T-cell (primary cell): Measurements from ENCODE around the gene VNN1. TPM values are rescaled to one million over a fixed set of nuclear protein-coding genes. Genes with fewer than 3 reads are reported as not detected.
A peak's percentile ranks its signal among the peaks of the same experiment; 100 is the strongest.

Experiments
- ATAC-seq, 4 experiments: fragments of 200-7000 bp in 3 of 4; fragments of 150-1000 bp in 1 of 4; cut with Tn5 transposase; replicated peaks in 1 of 4; 1 replicate in 3 of 4; 2 replicates in 1 of 4; pipeline ENCODE4 v1.10.0; 2021; ENCODE audit warnings: moderate library complexity in 3 of 4, mild to moderate bottlenecking in 2 of 4, moderate number of reproducible peaks in 1 of 4
- CTCF ChIA-PET, 2 donors: fragments of 300-600 bp; sonication (Branson Sonifier 250); formaldehyde crosslinking; loops; one replicate each; lab custom pipeline; 2022; ENCODE audit warnings: antibody characterized with exemption in 2 of 2; lab: Charles Lee
- POLR2A ChIA-PET, 2 donors: fragments of 300-600 bp; sonication (Branson Sonifier 250); formaldehyde crosslinking; loops; one replicate each; lab custom pipeline; 2022; ENCODE audit warnings: antibody characterized with exemption in 2 of 2; lab: Charles Lee
- DNase-seq, 35 experiments: peaks; one replicate each; pipeline versions ENCODE4 v3.0.0 to v3.0.0-alpha.2; 2013 to 2023
- H3K27ac ChIP-seq: one replicate; pipeline ENCODE4 v1.5.1; 2013; ENCODE audit warnings: low read length
- H3K27me3 ChIP-seq, 2 experiments: replicated peaks in 1 of 2; 1 replicate in 1 of 2; 2 replicates in 1 of 2; pipeline versions ENCODE4 v1.6.1 to v1.7.0; 2013; ENCODE audit warnings: low read length in 1 of 2, mixed read lengths in 1 of 2; ENCODE audit not compliant: control insufficient read depth in 2 of 2, insufficient read depth in 2 of 2; ENCODE audit errors: extremely low read depth in 1 of 2
- H3K36me3 ChIP-seq, 2 donors: 1 replicate in 1 of 2; 2 replicates in 1 of 2; pipeline versions ENCODE4 v1.6.1 to v1.7.0; 2013; ENCODE audit warnings: low read length in 1 of 2; ENCODE audit not compliant: control insufficient read depth in 2 of 2, insufficient read depth in 1 of 2; ENCODE audit errors: extremely low read depth in 1 of 2
- H3K4me1 ChIP-seq, 2 experiments: 1 replicate in 1 of 2; 2 replicates in 1 of 2; pipeline versions ENCODE4 v1.6.1 to v1.7.0; 2013; ENCODE audit warnings: low read length in 2 of 2, mixed read lengths in 1 of 2; ENCODE audit not compliant: insufficient read depth in 2 of 2, control insufficient read depth in 1 of 2; ENCODE audit errors: extremely low read depth in 1 of 2
- H3K4me3 ChIP-seq, 2 donors: 1 replicate in 1 of 2; 2 replicates in 1 of 2; pipeline versions ENCODE4 v1.5.1 to v1.7.0; 2013; ENCODE audit warnings: mild to moderate bottlenecking in 2 of 2, low read length in 1 of 2, moderate library complexity in 1 of 2; ENCODE audit not compliant: control insufficient read depth in 1 of 2; ENCODE audit errors: extremely low read depth in 1 of 2
- H3K9me3 ChIP-seq: 2 replicates; pipeline ENCODE4 v1.7.0; 2013
- H3K27ac Mint-ChIP-seq, 2 donors: one replicate each; pipeline ENCODE4 v1.8.0; 2020 to 2021; ENCODE audit warnings: mild to moderate bottlenecking in 2 of 2, mixed read lengths in 2 of 2
- H3K27me3 Mint-ChIP-seq, 2 donors: one replicate each; pipeline ENCODE4 v1.8.0; 2021 to 2022; ENCODE audit warnings: mixed read lengths in 2 of 2
- H3K36me3 Mint-ChIP-seq: one replicate; pipeline ENCODE4 v1.8.0; 2021; ENCODE audit warnings: mixed read lengths
- H3K4me1 Mint-ChIP-seq, 3 donors: one replicate each; pipeline ENCODE4 v1.8.0; 2020 to 2022; ENCODE audit warnings: mixed read lengths in 3 of 3, mild to moderate bottlenecking in 1 of 3
- H3K4me3 Mint-ChIP-seq, 3 donors: one replicate each; pipeline ENCODE4 v1.8.0; 2020 to 2022; ENCODE audit warnings: mild to moderate bottlenecking in 3 of 3, mixed read lengths in 3 of 3, moderate library complexity in 3 of 3
- H3K9me3 Mint-ChIP-seq, 3 donors: one replicate each; pipeline ENCODE4 v1.8.0; 2020 to 2022; ENCODE audit warnings: mixed read lengths in 3 of 3
- WGBS: methylation state at CpG from one replicate; pipeline ENCODE4 v1.1.5; 2013; ENCODE audit warnings: missing lambda C conversion rate; ENCODE audit not compliant: insufficient coverage; 5-methylcytosine and 5-hydroxymethylcytosine counted together
- total RNA-seq, 35 experiments: library from RNA in 6 of 35; stranded (reverse) in 6 of 35; fragments of 120-200 nt in 1 of 35; gene quantifications; one replicate each; pipeline versions ENCODE4 v1.2.1 to v1.2.4 and lab custom pipeline; 2013 to 2026

The VNN1 gene
- total RNA-seq, 5 donors from 2014 or later (not counting 1 experiment from before 2014, with no cell fraction given) = not detected

- ChIA-PET POLR2A (no interaction called here), CTCF (no interaction called here)
- Mint-ChIP-seq H3K27me3 (no peaks in the 10 kb centered on the region), H3K36me3 (peaks cover 58% of the 10 kb centered on the region), H3K27ac (peak overlapping the region; percentile 57 to 72), H3K4me3 (peak overlapping the region in 1 of 3 donors; percentile 24), H3K9me3 (no peaks in the 10 kb centered on the region), H3K4me1 (peaks cover 18 to 24% (median 21%) of the 10 kb centered on the region in 3 donors)
- H3K27me3 ChIP-seq = no peaks in the 10 kb centered on the region
- peaks cover 12 to 41% of the 10 kb centered on the region in 2 donors for H3K36me3 ChIP-seq
- H3K4me3 ChIP-seq = no peak overlapping the region
- peak overlapping the region; percentile 25 for H3K27ac ChIP-seq
- H3K4me1 ChIP-seq = peaks cover 0 to 3% of the 10 kb centered on the region in 2 experiments
- ATAC-seq (peak in 1 of 4 experiments; percentile 30), DNase-seq (no peak)
- no peaks in the 10 kb centered on the region for H3K9me3 ChIP-seq
- WGBS = no CpG with 5 or more reads among the region's 4 CpGs
These were observed 37.5 kb upstream of the VNN1 start for GRCh38 chr6:132751306-132751705.

GRCh38 chr6:132750455-132751248 lies 36.8 kb upstream of the VNN1 start:
- H3K4me1 ChIP-seq = peaks cover 0 to 3% of the 10 kb centered on the region in 2 experiments
- peak overlapping the region; percentile 57 to 72 for H3K27ac Mint-ChIP-seq
- H3K4me3 ChIP-seq = no peak overlapping the region
- no peaks in the 10 kb centered on the region for H3K9me3 Mint-ChIP-seq
- H3K27me3 ChIP-seq = no peaks in the 10 kb centered on the region
- peaks cover 62% of the 10 kb centered on the region for H3K36me3 Mint-ChIP-seq
- peak overlapping the region in 2 of 3 donors; percentile 11 to 24 for H3K4me3 Mint-ChIP-seq
- H3K36me3 ChIP-seq = peaks cover 13 to 40% of the 10 kb centered on the region in 2 donors
- no peak for DNase-seq
- ATAC-seq = no peak
- peaks cover 18 to 24% (median 21%) of the 10 kb centered on the region in 3 donors for H3K4me1 Mint-ChIP-seq
- 42% methylated on average over 4 of the region's 8 CpGs for WGBS
- H3K9me3 ChIP-seq = no peaks in the 10 kb centered on the region
- H3K27ac ChIP-seq = peak overlapping the region; percentile 25
- no peaks in the 10 kb centered on the region for H3K27me3 Mint-ChIP-seq
- CTCF ChIA-PET = interaction anchor here in 1 of 2 donors (0.6 kb wide), 1 partner anchor 816 kb away, joined by 3 read pairs; no protein-coding TSS in a partner anchor
- POLR2A ChIA-PET = interaction anchor here in 1 of 2 donors (0.6 kb wide), 1 partner anchor 1292 kb away, joined by 3 read pairs; no protein-coding TSS in a partner anchor

- Histone ChIP-seq H3K9me3 (no peaks in the 10 kb centered on the region), H3K27me3 (no peaks in the 10 kb centered on the region), H3K36me3 (peaks cover 19 to 45% of the 10 kb centered on the region in 2 donors), H3K4me3 (no peak overlapping the region), H3K27ac (no peak overlapping the region), H3K4me1 (peaks cover 0 to 3% of the 10 kb centered on the region in 2 experiments)
- Mint-ChIP-seq H3K27me3 (no peaks in the 10 kb centered on the region), H3K4me3 (no peak overlapping the region), H3K4me1 (peaks cover 18 to 24% (median 21%) of the 10 kb centered on the region in 3 donors), H3K27ac (peak overlapping the region; percentile 24 to 84), H3K36me3 (peaks cover 72% of the 10 kb centered on the region), H3K9me3 (peaks cover 0 to 3% (median 2%) of the 10 kb centered on the region in 3 donors)
- no peak for DNase-seq
- POLR2A ChIA-PET = interaction anchor here in 1 of 2 donors (0.7 kb wide), 1 partner anchor 1644 kb away, joined by 3 read pairs; no protein-coding TSS in a partner anchor
- 67% methylated on average over 1 of the region's 4 CpGs for WGBS
- ATAC-seq = no peak
- CTCF ChIA-PET = interaction anchor here in 1 of 2 donors (1.0 kb wide), 1 partner anchor 24 kb away, joined by 3 read pairs; no protein-coding TSS in a partner anchor
These were observed 35.3 kb upstream of the VNN1 start for GRCh38 chr6:132749111-132749510.

- ChIA-PET CTCF (interaction anchor here in 1 of 2 donors (1.0 kb wide), 1 partner anchor 25 kb away, joined by 3 read pairs; no protein-coding TSS in a partner anchor), POLR2A (interaction anchor here in 1 of 2 donors (0.7 kb wide), 1 partner anchor 1644 kb away, joined by 3 read pairs; no protein-coding TSS in a partner anchor)
- no peak overlapping the region for H3K27ac ChIP-seq
- Mint-ChIP-seq H3K36me3 (peaks cover 74% of the 10 kb centered on the region), H3K4me1 (peaks cover 18 to 24% (median 21%) of the 10 kb centered on the region in 3 donors), H3K27me3 (no peaks in the 10 kb centered on the region), H3K9me3 (peaks cover 0 to 3% (median 2%) of the 10 kb centered on the region in 3 donors), H3K4me3 (no peak overlapping the region), H3K27ac (no peak overlapping the region)
- ATAC-seq (no peak), DNase-seq (no peak)
- peaks cover 0 to 3% of the 10 kb centered on the region in 2 experiments for H3K4me1 ChIP-seq
- peaks cover 19 to 51% of the 10 kb centered on the region in 2 donors for H3K36me3 ChIP-seq
- H3K4me3 ChIP-seq = no peak overlapping the region
- no peaks in the 10 kb centered on the region for H3K27me3 ChIP-seq
- H3K9me3 ChIP-seq = no peaks in the 10 kb centered on the region
- 100% methylated on average over 1 of the region's 1 CpG for WGBS
These were observed 34.6 kb upstream of the VNN1 start for GRCh38 chr6:132748446-132748845.

GRCh38 chr6:132746048-132746447 lies 32.2 kb upstream of the VNN1 start:
- Histone ChIP-seq H3K9me3 (no peaks in the 10 kb centered on the region), H3K27me3 (no peaks in the 10 kb centered on the region), H3K4me1 (peaks cover 0 to 3% of the 10 kb centered on the region in 2 experiments), H3K36me3 (peaks cover 19 to 43% of the 10 kb centered on the region in 2 donors), H3K4me3 (no peak overlapping the region), H3K27ac (no peak overlapping the region)
- Mint-ChIP-seq H3K27ac (no peak overlapping the region), H3K9me3 (peaks cover 7 to 10% (median 8%) of the 10 kb centered on the region in 3 donors), H3K27me3 (no peaks in the 10 kb centered on the region), H3K4me1 (peaks cover 11 to 16% (median 12%) of the 10 kb centered on the region in 3 donors), H3K36me3 (peaks cover 69% of the 10 kb centered on the region), H3K4me3 (no peak overlapping the region)
- ChIA-PET POLR2A (no interaction called here), CTCF (no interaction called here)
- WGBS = no CpG with 5 or more reads among the region's 1 CpG
- ATAC-seq = no peak
- DNase-seq = no peak

GRCh38 chr6:132742495-132742894 lies 28.6 kb upstream of the VNN1 start:
- Histone ChIP-seq H3K4me1 (no peaks in the 10 kb centered on the region), H3K27me3 (no peaks in the 10 kb centered on the region), H3K36me3 (peaks cover 15 to 28% of the 10 kb centered on the region in 2 donors), H3K4me3 (no peak overlapping the region), H3K9me3 (peaks cover 2% of the 10 kb centered on the region), H3K27ac (no peak overlapping the region)
- no peak for ATAC-seq
- Mint-ChIP-seq H3K36me3 (peaks cover 48% of the 10 kb centered on the region), H3K4me1 (no peaks in the 10 kb centered on the region), H3K9me3 (peaks cover 17 to 24% (median 23%) of the 10 kb centered on the region in 3 donors), H3K27ac (no peak overlapping the region), H3K4me3 (no peak overlapping the region), H3K27me3 (peaks cover 0 to 10% of the 10 kb centered on the region in 2 donors)
- ChIA-PET POLR2A (no interaction called here), CTCF (no interaction called here)
- 94% methylated on average over 2 of the region's 4 CpGs for WGBS
- DNase-seq = no peak
